OCI-LY3 (cell line): Measurements from ENCODE around the gene CDH20.

ENCODE experiments used
- H2AFZ ChIP-seq: fragments of 200-600, 300-600 bp; shearing (Covaris generic); 2 replicates; pipeline ENCODE4 v1.6.0; 2014; ENCODE audit warnings: antibody characterized with exemption, low read depth, low read length
- H3K27ac ChIP-seq: fragments of 200-600, 300-600 bp; sonication (generic); 2 replicates; pipeline ENCODE4 v1.5.1; 2014; ENCODE audit warnings: mild to moderate bottlenecking, low read length, moderate library complexity, mixed read lengths
- H3K27me3 ChIP-seq: fragments of 200-600, 300-600 bp; sonication (generic); 2 replicates; pipeline ENCODE4 v1.6.1; 2014; ENCODE audit warnings: low read depth, low read length, mixed read lengths
- H3K36me3 ChIP-seq: fragments of 200-600, 300-600 bp; sonication (generic); replicated peaks from 2 replicates; pipeline ENCODE3; 2014; ENCODE audit warnings: low read depth, low read length, mixed read lengths
- H3K4me1 ChIP-seq: fragments of 300-600, 200-600 bp; sonication (generic); 2 replicates; pipeline ENCODE4 v1.6.1; 2014; ENCODE audit warnings: low read length, mixed read lengths
- H3K4me2 ChIP-seq: fragments of 200-600, 300-600 bp; sonication (generic); 2 replicates; pipeline ENCODE4 v1.6.1; 2014; ENCODE audit warnings: low read length, mixed read lengths
- H3K4me3 ChIP-seq: fragments of 300-600, 200-600 bp; sonication (generic); 2 replicates; pipeline ENCODE4 v1.5.1; 2014; ENCODE audit warnings: antibody characterized with exemption, mild to moderate bottlenecking, low read length, moderate library complexity
- H3K79me2 ChIP-seq: fragments of 300-600, 200-600 bp; shearing (Covaris generic); 2 replicates; pipeline ENCODE4 v1.6.1; 2014; ENCODE audit warnings: mild to moderate bottlenecking, low read length, mixed read lengths
- H3K9ac ChIP-seq: fragments of 300-600, 200-600 bp; shearing (Covaris generic); 2 replicates; pipeline ENCODE4 v1.6.0; 2014; ENCODE audit warnings: mild to moderate bottlenecking, low read length, moderate library complexity
- H3K9me3 ChIP-seq: fragments of 200-600, 300-600 bp; shearing (Covaris generic); 2 replicates; pipeline ENCODE4 v1.6.1; 2014; ENCODE audit warnings: low read length, mixed read lengths; ENCODE audit not compliant: insufficient read depth
- H4K20me1 ChIP-seq: fragments of 200-600, 300-600 bp; sonication (generic); 2 replicates; pipeline ENCODE4 v1.6.1; 2016; ENCODE audit warnings: low read length, mixed read lengths; ENCODE audit not compliant: insufficient read depth
- EZH2phosphoT487 ChIP-seq: fragments of 200-600 bp; shearing (Covaris generic); IDR thresholded peaks from 2 replicates; pipeline ENCODE4 v1.6.1; 2018; ENCODE audit warnings: antibody characterized with exemption, mixed run types, low read depth
- TF ChIP-seq, protein P1 (sequence below): fragments of 200-600, 300-600 bp; sonication (generic); IDR thresholded peaks from 2 replicates; pipeline ENCODE4 v1.5.1; 2014; ENCODE audit warnings: antibody characterized with exemption, low read length, low read depth

Gene CDH20

DNA sequence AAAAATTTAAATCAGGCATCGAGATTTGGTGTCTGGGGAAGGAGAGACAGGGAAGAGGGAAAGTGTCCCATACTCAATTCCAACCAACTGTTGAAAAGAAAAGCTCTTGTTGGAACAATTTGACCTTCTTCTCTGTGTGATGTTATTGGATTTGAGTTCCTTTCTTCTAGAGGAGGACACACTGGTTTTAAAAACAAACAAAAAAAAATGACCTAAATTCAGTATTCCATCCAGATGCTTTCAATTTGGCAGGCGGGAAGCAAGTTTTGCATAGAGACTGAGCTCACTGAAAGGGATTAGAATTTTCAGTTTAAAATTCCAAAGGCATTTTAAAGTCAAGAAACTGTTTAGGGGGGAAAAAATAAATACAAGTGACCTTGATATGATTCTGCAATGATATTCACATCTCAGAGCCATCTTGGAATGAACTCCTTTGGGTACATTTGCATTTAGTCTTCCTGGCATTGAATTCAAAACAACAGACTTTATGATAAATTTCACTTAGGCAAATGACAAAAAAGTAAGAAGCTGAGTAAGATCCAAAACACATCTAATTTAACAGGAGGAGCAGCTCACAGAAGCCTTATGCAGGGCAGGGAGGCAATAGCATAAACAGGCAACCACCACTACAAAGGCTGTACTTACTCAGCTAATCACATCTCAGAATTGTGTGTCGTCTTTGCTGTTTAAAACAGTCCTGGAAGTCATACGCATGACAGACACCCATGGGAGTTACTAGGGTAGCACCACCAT lies 126.8 kb downstream of the CDH20 start:
- H3K79me2 ChIP-seq: no peaks in the 10 kb centered on the region
- no peak overlapping the region for H3K4me3 ChIP-seq
- TF ChIP-seq, protein P1, sequence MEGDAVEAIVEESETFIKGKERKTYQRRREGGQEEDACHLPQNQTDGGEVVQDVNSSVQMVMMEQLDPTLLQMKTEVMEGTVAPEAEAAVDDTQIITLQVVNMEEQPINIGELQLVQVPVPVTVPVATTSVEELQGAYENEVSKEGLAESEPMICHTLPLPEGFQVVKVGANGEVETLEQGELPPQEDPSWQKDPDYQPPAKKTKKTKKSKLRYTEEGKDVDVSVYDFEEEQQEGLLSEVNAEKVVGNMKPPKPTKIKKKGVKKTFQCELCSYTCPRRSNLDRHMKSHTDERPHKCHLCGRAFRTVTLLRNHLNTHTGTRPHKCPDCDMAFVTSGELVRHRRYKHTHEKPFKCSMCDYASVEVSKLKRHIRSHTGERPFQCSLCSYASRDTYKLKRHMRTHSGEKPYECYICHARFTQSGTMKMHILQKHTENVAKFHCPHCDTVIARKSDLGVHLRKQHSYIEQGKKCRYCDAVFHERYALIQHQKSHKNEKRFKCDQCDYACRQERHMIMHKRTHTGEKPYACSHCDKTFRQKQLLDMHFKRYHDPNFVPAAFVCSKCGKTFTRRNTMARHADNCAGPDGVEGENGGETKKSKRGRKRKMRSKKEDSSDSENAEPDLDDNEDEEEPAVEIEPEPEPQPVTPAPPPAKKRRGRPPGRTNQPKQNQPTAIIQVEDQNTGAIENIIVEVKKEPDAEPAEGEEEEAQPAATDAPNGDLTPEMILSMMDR: no peak
- TF ChIP-seq EZH2phosphoT487: no peak
- H3K27me3 ChIP-seq: no peaks in the 10 kb centered on the region
- no peaks in the 10 kb centered on the region for H3K36me3 ChIP-seq
- H3K4me1 ChIP-seq: peaks cover 8% of the 10 kb centered on the region
- no peaks in the 10 kb centered on the region for H3K9me3 ChIP-seq
- H3K4me2 ChIP-seq: no peak overlapping the region
- no peak overlapping the region for H2AFZ ChIP-seq
- H4K20me1 ChIP-seq: no peaks in the 10 kb centered on the region
- H3K9ac ChIP-seq: no peak overlapping the region
- H3K27ac ChIP-seq: no peak overlapping the region

DNA sequence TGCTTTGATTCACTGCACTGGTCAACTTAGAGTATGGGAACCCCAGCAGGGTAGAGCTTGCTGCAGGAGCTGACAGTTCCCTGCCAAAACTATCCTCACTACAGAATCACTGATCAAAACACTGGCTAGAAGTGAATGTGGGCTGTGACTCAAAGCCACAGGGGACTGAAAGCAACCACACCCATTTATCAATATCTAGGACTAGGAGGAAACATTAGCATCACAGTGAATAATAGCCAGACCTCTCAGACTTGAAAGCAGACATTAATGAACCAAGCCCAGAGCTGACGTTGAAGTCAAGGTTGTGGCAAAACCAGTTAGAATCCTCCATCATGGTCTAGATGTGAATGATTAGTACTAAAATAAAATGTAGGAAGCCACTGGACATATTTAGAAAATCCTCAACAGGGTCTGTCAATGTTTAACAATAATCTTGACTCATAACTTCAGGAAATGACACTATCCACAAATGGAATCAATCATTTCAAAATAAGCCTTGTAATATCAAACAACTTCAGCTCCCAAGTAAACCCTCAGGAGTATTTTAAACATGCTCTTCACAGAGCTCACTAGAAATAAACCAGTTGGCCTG lies 131.4 kb downstream of the CDH20 start:
- Histone ChIP-seq H3K27ac (no peak overlapping the region), H3K9me3 (no peaks in the 10 kb centered on the region), H3K79me2 (no peaks in the 10 kb centered on the region), H3K4me1 (peaks cover 9% of the 10 kb centered on the region), H3K4me2 (no peak overlapping the region), H3K36me3 (no peaks in the 10 kb centered on the region), H3K9ac (no peak overlapping the region), H2AFZ (peak overlapping the region; percentile 13), H3K27me3 (no peaks in the 10 kb centered on the region), H3K4me3 (no peak overlapping the region), H4K20me1 (no peaks in the 10 kb centered on the region)
- TF ChIP-seq, protein P1: no peak
- no peak for TF ChIP-seq EZH2phosphoT487

DNA sequence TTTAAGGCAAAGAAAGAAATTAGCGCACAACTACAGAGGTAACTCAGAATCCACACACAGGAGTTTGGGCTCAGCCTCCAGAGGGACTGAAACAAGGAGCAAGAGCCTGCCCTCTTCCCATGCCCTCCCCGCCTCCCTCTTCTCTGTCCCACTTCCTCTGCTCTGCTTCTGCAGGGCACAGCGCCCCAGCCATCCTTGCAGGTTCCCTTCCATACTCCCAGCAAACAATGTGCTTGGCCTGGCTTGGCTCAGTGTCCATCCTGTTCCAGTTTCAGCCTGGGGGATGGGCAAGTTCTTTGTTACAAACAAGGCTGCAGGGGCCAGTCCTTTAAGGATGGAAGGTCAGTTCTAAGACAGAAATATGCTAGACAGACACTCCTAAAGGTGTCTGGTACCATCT lies 133.5 kb downstream of the CDH20 start:
- Histone ChIP-seq H4K20me1 (no peaks in the 10 kb centered on the region), H3K4me3 (no peak overlapping the region), H3K4me2 (no peak overlapping the region), H3K27ac (no peak overlapping the region), H3K9me3 (no peaks in the 10 kb centered on the region), H3K79me2 (no peaks in the 10 kb centered on the region), H3K9ac (no peak overlapping the region), H3K27me3 (no peaks in the 10 kb centered on the region), H3K4me1 (peaks cover 9% of the 10 kb centered on the region), H2AFZ (no peak overlapping the region), H3K36me3 (no peaks in the 10 kb centered on the region)
- TF ChIP-seq EZH2phosphoT487: no peak
- TF ChIP-seq, protein P1: no peak

DNA sequence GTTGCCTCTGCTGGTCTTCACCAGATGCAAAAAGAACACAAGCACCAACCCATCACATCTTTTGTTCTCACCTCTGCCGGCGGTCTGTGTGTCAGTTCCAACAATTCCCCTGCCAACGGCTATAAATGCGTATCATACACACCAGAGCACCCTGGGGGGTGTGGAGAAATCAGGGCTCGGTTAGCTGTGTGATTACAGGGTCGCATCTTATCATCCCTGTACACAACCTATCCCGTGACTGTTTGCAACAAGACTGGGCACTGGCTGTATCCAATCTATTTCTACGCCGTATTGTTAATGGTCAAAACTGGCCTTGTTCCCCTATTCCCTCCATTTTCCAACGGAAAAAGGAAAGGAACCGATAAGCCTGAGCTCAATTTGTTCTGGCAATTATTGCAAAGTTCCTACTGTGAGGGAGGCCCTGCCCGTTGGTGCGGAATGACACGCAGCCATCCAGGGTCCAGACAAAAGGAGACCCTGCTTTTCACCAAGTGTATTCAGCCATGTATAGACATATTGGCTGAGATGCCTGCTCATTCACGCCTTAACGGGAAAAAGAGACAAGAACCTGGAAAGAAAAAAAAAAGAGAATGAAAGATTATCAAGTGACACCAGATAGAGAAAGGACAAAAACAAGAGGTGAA lies 136.9 kb downstream of the CDH20 start:
- no peak overlapping the region for H3K9ac ChIP-seq
- H3K27me3 ChIP-seq: peaks cover 17% of the 10 kb centered on the region
- H4K20me1 ChIP-seq: no peaks in the 10 kb centered on the region
- no peak overlapping the region for H3K4me3 ChIP-seq
- peaks cover under 1% of the 10 kb centered on the region for H3K4me1 ChIP-seq
- no peak overlapping the region for H3K27ac ChIP-seq
- no peak for TF ChIP-seq EZH2phosphoT487
- TF ChIP-seq, protein P1: no peak
- H3K79me2 ChIP-seq: no peaks in the 10 kb centered on the region
- no peak overlapping the region for H2AFZ ChIP-seq
- H3K4me2 ChIP-seq: no peak overlapping the region
- H3K9me3 ChIP-seq: no peaks in the 10 kb centered on the region
- H3K36me3 ChIP-seq: no peaks in the 10 kb centered on the region
